H1 (cell line): Measurements from ENCODE around the gene IL36B. TPM values are rescaled to one million over a fixed set of nuclear protein-coding genes. Genes with fewer than 3 reads are reported as not detected.
"Not testable (repeated sequence)": the region's sequence is repeated elsewhere in the genome, so short reads cannot be mapped to it uniquely, and the experiment has no call there.

ENCODE experiments used
- CTCF ChIA-PET: fragments of 300-600 bp; sonication (Branson Sonifier 250); formaldehyde crosslinking; loops from one replicate; lab custom pipeline; 2021; ENCODE audit not compliant: partially characterized antibody; lab: Charles Lee
- POLR2A ChIA-PET: fragments of 300-600 bp; sonication (Branson Sonifier 250); formaldehyde crosslinking; loops from one replicate; lab custom pipeline; 2021; ENCODE audit warnings: inconsistent platforms; ENCODE audit not compliant: partially characterized antibody; lab: Charles Lee
- DNase-seq, 2 experiments: peaks; one replicate each; pipeline versions ENCODE4 v3.0.0 to v3.0.0-alpha.2; 2010 to 2022; ENCODE audit warnings: low spot score in 2 of 2, low read depth in 1 of 2, mixed read lengths in 1 of 2
- FAIRE-seq: peaks from 2 replicates; lab custom pipeline; 2011; peaks lifted over from hg19 to GRCh38; lab: Jason Lieb, UNC
- H2AFZ ChIP-seq: 2 replicates; pipeline ENCODE4 v1.8.1; 2012; ENCODE audit warnings: low read length, inconsistent platforms
- H2AK5ac ChIP-seq: 2 replicates; pipeline ENCODE4 v1.6.1; 2013; ENCODE audit warnings: low read depth, low read length
- H2BK120ac ChIP-seq: replicated peaks from 2 replicates; pipeline ENCODE3; 2013; ENCODE audit warnings: low read depth, low read length, inconsistent platforms
- H2BK12ac ChIP-seq: 2 replicates; pipeline ENCODE4 v1.6.1; 2013; ENCODE audit warnings: low read depth, low read length
- H2BK15ac ChIP-seq: 2 replicates; pipeline ENCODE4 v1.6.1; 2013; ENCODE audit warnings: low read length
- H2BK20ac ChIP-seq: 2 replicates; pipeline ENCODE4 v1.6.1; 2013; ENCODE audit warnings: low read length
- H2BK5ac ChIP-seq: 2 replicates; pipeline ENCODE4 v1.6.1; 2013; ENCODE audit warnings: low read depth, low read length
- H3K14ac ChIP-seq: 2 replicates; pipeline ENCODE4 v1.6.1; 2013; ENCODE audit warnings: inconsistent platforms; ENCODE audit not compliant: insufficient read length
- H3K18ac ChIP-seq: 2 replicates; pipeline ENCODE4 v1.6.1; 2013; ENCODE audit warnings: low read length; ENCODE audit errors: extremely low read depth
- H3K23ac ChIP-seq: 2 replicates; pipeline ENCODE4 v1.6.1; 2013; ENCODE audit warnings: inconsistent platforms; ENCODE audit not compliant: insufficient read length
- H3K23me2 ChIP-seq: 2 replicates; pipeline ENCODE4 v1.6.1; 2013; ENCODE audit warnings: low read depth, low read length
- H3K27ac ChIP-seq: 2 replicates; pipeline ENCODE4 v1.6.1; 2011; ENCODE audit warnings: low read depth, low read length, inconsistent platforms
- H3K27me3 ChIP-seq, 4 experiments: replicated peaks in 1 of 4; 1 replicate in 1 of 4; 2 replicates in 3 of 4; pipeline versions ENCODE4 v1.6.1 to v1.8.1; 2011 to 2013; ENCODE audit warnings: low read length in 3 of 4, mild to moderate bottlenecking in 3 of 4, inconsistent platforms in 2 of 4, mixed read lengths in 2 of 4, moderate library complexity in 1 of 4; ENCODE audit not compliant: control insufficient read depth in 3 of 4, insufficient read depth in 3 of 4; ENCODE audit errors: extremely low read depth in 1 of 4
- H3K36me3 ChIP-seq, 4 experiments: 2 replicates each; pipeline versions ENCODE4 v1.6.1 to v1.8.1; 2011 to 2013; ENCODE audit warnings: mild to moderate bottlenecking in 4 of 4, low read length in 3 of 4, moderate library complexity in 2 of 4, control low read depth in 1 of 4, inconsistent platforms in 1 of 4; ENCODE audit not compliant: insufficient read depth in 4 of 4, control insufficient read depth in 2 of 4
- H3K4ac ChIP-seq: replicated peaks from 2 replicates; pipeline ENCODE3; 2013; ENCODE audit warnings: low read length, low read depth, mixed read lengths, inconsistent platforms; ENCODE audit not compliant: insufficient read length
- H3K4me1 ChIP-seq, 4 experiments: replicated peaks in 1 of 4; 1 replicate in 1 of 4; 2 replicates in 3 of 4; pipeline versions ENCODE4 v1.6.1 to v1.8.1; 2011 to 2013; ENCODE audit warnings: low read length in 3 of 4, inconsistent platforms in 2 of 4, mixed read lengths in 1 of 4; ENCODE audit not compliant: insufficient read depth in 4 of 4, control insufficient read depth in 3 of 4
- H3K4me2 ChIP-seq, 2 experiments: 2 replicates each; pipeline versions ENCODE4 v1.6.1 to v1.8.1; 2011 to 2013; ENCODE audit warnings: low read depth in 2 of 2, low read length in 2 of 2, control low read depth in 1 of 2, inconsistent platforms in 1 of 2, mild to moderate bottlenecking in 1 of 2; ENCODE audit not compliant: insufficient read depth in 1 of 2
- H3K4me3 ChIP-seq, 4 experiments: fragments of 200-600, 300-600 bp in 1 of 4; sonication (generic), shearing (Covaris generic), sonication (Bioruptor Twin) in 1 of 4; 2 replicates each; pipeline versions ENCODE4 v1.5.1 to v1.8.1; 2011 to 2016; ENCODE audit warnings: low read length in 4 of 4, low read depth in 3 of 4, control low read depth in 2 of 4, inconsistent platforms in 2 of 4, mild to moderate bottlenecking in 2 of 4, mixed read lengths in 1 of 4, moderate library complexity in 1 of 4; ENCODE audit not compliant: insufficient read depth in 2 of 4; ENCODE audit errors: extremely low read depth in 1 of 4
- H3K56ac ChIP-seq: replicated peaks from 2 replicates; pipeline ENCODE3; 2013; ENCODE audit warnings: low read depth, mild to moderate bottlenecking, mixed read lengths, low read length, inconsistent platforms; ENCODE audit not compliant: insufficient read length
- H3K79me1 ChIP-seq: 2 replicates; pipeline ENCODE4 v1.6.1; 2013; ENCODE audit warnings: low read depth, low read length, control low read depth
- H3K79me2 ChIP-seq, 2 experiments: 2 replicates each; pipeline versions ENCODE4 v1.6.1 to v1.8.1; 2012 to 2013; ENCODE audit warnings: low read length in 2 of 2, mild to moderate bottlenecking in 2 of 2, inconsistent platforms in 1 of 2; ENCODE audit not compliant: insufficient read depth in 2 of 2, control insufficient read depth in 1 of 2
- H3K9ac ChIP-seq, 4 experiments: replicated peaks in 1 of 4; 1 replicate in 1 of 4; 2 replicates in 3 of 4; pipeline versions ENCODE4 v1.6.1 to v1.8.1; 2011 to 2013; ENCODE audit warnings: low read depth in 3 of 4, low read length in 3 of 4, control low read depth in 2 of 4, mild to moderate bottlenecking in 2 of 4, moderate library complexity in 2 of 4, inconsistent platforms in 1 of 4; ENCODE audit errors: extremely low read depth in 1 of 4
- H3K9me3 ChIP-seq, 2 experiments: 2 replicates each; pipeline versions ENCODE4 v1.6.1 to v1.8.1; 2012 to 2013; ENCODE audit warnings: mild to moderate bottlenecking in 2 of 2, moderate library complexity in 2 of 2, control low read depth in 1 of 2, inconsistent platforms in 1 of 2, low read depth in 1 of 2, low read length in 1 of 2, mixed read lengths in 1 of 2; ENCODE audit not compliant: insufficient read depth in 2 of 2
- H4K20me1 ChIP-seq, 2 experiments: replicated peaks in 1 of 2; 2 replicates each; pipeline versions ENCODE3 to v1.8.1; 2011 to 2013; ENCODE audit warnings: inconsistent platforms in 2 of 2, low read length in 2 of 2, mild to moderate bottlenecking in 1 of 2; ENCODE audit not compliant: insufficient read depth in 2 of 2, control insufficient read depth in 1 of 2
- H4K5ac ChIP-seq: 2 replicates; pipeline ENCODE4 v1.6.1; 2013; ENCODE audit warnings: low read length, low read depth, mixed read lengths, inconsistent platforms; ENCODE audit not compliant: insufficient read length
- H4K8ac ChIP-seq: 2 replicates; pipeline ENCODE4 v1.8.0; 2013; ENCODE audit warnings: mild to moderate bottlenecking, moderate library complexity, low read length, inconsistent platforms; ENCODE audit not compliant: insufficient read depth; ENCODE audit errors: extremely low read depth
- H4K91ac ChIP-seq: replicated peaks from 2 replicates; pipeline ENCODE3; 2013; ENCODE audit warnings: low read length, mixed read lengths, inconsistent platforms; ENCODE audit not compliant: insufficient read length
- WGBS, 2 experiments: shearing (Covaris generic) in 1 of 2; methylation state at CpG; one replicate each; pipeline versions ENCODE4 v1.1.6 to v1.1.7; 2013 to 2015; ENCODE audit warnings: low lambda C conversion rate in 2 of 2, mixed read lengths in 2 of 2, inconsistent platforms in 1 of 2, low coverage in 1 of 2, missing lambda C conversion rate in 1 of 2; ENCODE audit not compliant: insufficient replicate concordance in 2 of 2, insufficient coverage in 1 of 2, insufficient read length in 1 of 2; ENCODE audit errors: extremely low coverage in 1 of 2, missing lambda C conversion rate in 1 of 2; 5-methylcytosine and 5-hydroxymethylcytosine counted together
- polyA plus RNA-seq, 7 experiments: library from polyadenylated mRNA; depleted of rRNA in 3 of 7; stranded (reverse) in 5 of 7; unstranded in 2 of 7; fragments of >200 nt in 5 of 7; fragments of 200-250 nt in 2 of 7; gene quantifications; 1 replicate in 5 of 7; 2 replicates in 1 of 7; 4 replicates in 1 of 7; pipeline versions ENCODE4 v1.2.1 to v1.2.3, GENCODE V29; 2011 to 2013; ENCODE audit warnings: missing spikeins in 2 of 7, mixed read lengths in 2 of 7
- total RNA-seq: library from RNA; stranded (reverse); fragmentation: NEBNext Ultra II Directional; extraction: Animal tissue kit (Norgen Biotek cat#: 25700); gene quantifications from 2 replicates; pipeline ENCODE4 v1.2.1, GENCODE V29; 2021

IL36B gene
- total and polyA plus RNA-seq, 2 of the 8 experiments (the other 6 are each of a cell fraction or from before 2014, with no cell fraction given), result not detected

GRCh38 chr2:113096306-113096705 is 43.6 kb upstream of the IL36B start:
- H3K27me3 ChIP-seq, H4K20me1 ChIP-seq, H4K91ac ChIP-seq, H2AFZ ChIP-seq, H3K9ac ChIP-seq, H3K4me1 ChIP-seq, H3K4me3 ChIP-seq, H2BK20ac ChIP-seq, H3K27ac ChIP-seq, H3K14ac ChIP-seq, H3K36me3 ChIP-seq, H2BK15ac ChIP-seq, H3K4me2 ChIP-seq, H3K23me2 ChIP-seq, H3K18ac ChIP-seq, CTCF ChIA-PET, H3K79me1 ChIP-seq, FAIRE-seq, H2AK5ac ChIP-seq, H3K56ac ChIP-seq, H3K79me2 ChIP-seq, DNase-seq, H3K9me3 ChIP-seq, H4K5ac ChIP-seq, H3K23ac ChIP-seq, H2BK12ac ChIP-seq, H2BK120ac ChIP-seq, POLR2A ChIA-PET, H3K4ac ChIP-seq, H2BK5ac ChIP-seq, H4K8ac ChIP-seq: not testable (repeated sequence)
- WGBS, 2 experiments, result 80% methylated on average over 6 of the region's 14 CpGs; no CpG with 5 or more reads in 1 of the 2 experiments
